ENCODE measurements around the gene UBE4B.
"Not testable (repeated sequence)": the region's sequence is repeated elsewhere in the genome, so short reads cannot be mapped to it uniquely, and the experiment has no call there.

Gene UBE4B

DNA sequence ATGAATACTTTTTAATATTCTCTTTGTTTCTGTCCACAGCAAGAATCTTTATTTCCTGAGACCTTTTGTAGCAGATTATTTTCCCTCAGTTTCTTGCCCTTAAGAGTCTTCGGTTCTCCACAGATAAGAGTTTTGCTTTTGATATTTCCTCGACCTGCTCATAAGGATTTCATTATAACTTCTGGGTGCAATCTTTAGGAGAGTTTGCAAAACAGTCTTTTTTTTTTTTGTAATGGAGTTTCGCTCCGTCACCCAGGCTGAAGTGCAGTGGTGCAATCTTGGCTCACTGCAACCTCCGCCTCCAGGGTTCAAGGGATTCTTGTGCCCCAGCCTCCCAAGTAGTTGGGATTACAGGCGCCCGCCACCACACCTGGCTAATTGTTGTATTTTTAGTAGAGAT, 10.1 kb upstream of the UBE4B start:
- no peak for DNase-seq (ENCODE audit: low read depth)
- H3K4me3 ChIP-seq (ENCODE audit: low read depth, low read length): no peak overlapping the region
- TF ChIP-seq, protein P1, sequence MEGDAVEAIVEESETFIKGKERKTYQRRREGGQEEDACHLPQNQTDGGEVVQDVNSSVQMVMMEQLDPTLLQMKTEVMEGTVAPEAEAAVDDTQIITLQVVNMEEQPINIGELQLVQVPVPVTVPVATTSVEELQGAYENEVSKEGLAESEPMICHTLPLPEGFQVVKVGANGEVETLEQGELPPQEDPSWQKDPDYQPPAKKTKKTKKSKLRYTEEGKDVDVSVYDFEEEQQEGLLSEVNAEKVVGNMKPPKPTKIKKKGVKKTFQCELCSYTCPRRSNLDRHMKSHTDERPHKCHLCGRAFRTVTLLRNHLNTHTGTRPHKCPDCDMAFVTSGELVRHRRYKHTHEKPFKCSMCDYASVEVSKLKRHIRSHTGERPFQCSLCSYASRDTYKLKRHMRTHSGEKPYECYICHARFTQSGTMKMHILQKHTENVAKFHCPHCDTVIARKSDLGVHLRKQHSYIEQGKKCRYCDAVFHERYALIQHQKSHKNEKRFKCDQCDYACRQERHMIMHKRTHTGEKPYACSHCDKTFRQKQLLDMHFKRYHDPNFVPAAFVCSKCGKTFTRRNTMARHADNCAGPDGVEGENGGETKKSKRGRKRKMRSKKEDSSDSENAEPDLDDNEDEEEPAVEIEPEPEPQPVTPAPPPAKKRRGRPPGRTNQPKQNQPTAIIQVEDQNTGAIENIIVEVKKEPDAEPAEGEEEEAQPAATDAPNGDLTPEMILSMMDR (conservative IDR thresholded peaks at IDR 0.05; ENCODE audit: low read depth, low read length): no peak

DNA sequence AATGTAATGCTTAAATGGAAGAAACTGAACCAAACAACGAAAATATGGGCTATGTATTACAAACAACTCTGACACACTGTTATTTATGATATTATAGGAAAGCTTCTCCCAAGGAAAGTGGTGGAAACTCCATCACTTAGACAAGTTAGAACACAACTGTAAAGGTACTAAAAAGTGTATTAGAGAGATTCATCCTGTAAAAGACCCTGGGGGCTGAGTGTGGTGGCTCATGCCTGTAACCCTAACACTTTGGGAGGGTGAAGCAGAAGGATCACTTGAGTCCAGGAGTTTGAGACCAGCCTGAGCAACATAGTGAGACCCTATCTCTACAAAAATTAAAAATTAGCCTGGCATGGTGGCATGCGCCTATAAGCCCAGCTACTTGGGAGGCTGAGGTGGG, 7.4 kb upstream of the UBE4B start:
- TF ChIP-seq, protein P1 (conservative IDR thresholded peaks at IDR 0.05; ENCODE audit: low read depth, low read length): no peak
- no peak for DNase-seq (ENCODE audit: low read depth)
- no peak overlapping the region for H3K4me3 ChIP-seq (ENCODE audit: low read depth, low read length)

DNA sequence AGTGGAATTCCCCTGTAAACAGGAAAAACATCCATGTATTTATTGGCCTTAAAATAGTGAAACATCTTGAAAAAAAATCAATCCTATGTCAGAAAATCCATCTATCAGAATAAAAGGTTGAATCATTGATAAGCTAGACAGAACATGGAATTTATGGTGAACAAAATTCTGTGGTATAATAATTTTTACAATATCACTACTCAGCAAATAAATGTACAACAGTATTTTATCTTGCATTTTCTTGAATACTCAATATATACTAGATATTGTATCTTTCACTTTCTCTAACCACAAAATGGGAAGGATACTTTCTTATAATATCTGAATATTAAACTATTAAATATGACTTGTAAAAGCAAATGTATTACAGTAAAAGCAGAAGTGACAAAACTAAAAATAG, 5.7 kb upstream of the UBE4B start:
- H3K4me3 ChIP-seq (ENCODE audit: low read depth, low read length): no peak overlapping the region
- TF ChIP-seq, protein P1 (conservative IDR thresholded peaks at IDR 0.05; ENCODE audit: low read depth, low read length): no peak
- no peak for DNase-seq (ENCODE audit: low read depth)

- DNase-seq (ENCODE audit: low read depth); H3K4me3 ChIP-seq (ENCODE audit: low read depth, low read length): not testable (repeated sequence)
Observed at GRCh38 chr1:10028956-10029500, 3.7 kb upstream of the UBE4B start.

DNA sequence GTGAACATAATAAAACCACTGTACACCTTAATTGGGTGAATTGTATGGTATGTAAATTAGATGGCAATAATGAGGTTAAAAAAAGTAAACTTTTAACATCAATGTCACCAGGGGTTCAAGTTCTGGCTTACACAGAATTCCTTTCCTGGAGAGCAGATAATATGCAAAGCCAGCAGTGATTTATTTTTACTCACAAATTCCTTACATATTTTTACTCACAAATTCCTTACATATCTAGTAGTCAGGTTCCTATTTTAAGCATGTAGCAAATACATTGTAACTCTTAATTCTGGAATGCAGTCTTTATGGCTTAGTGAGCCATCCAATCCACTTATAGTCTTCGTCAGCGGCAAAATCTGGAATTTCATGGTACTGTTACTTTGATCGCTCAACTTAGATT, 1.3 kb upstream of the UBE4B start:
- TF ChIP-seq, protein P1 (conservative IDR thresholded peaks at IDR 0.05; ENCODE audit: low read depth, low read length): no peak
- DNase-seq (ENCODE audit: low read depth): peak; percentile 67
- no peak overlapping the region for H3K4me3 ChIP-seq (ENCODE audit: low read depth, low read length)

DNA sequence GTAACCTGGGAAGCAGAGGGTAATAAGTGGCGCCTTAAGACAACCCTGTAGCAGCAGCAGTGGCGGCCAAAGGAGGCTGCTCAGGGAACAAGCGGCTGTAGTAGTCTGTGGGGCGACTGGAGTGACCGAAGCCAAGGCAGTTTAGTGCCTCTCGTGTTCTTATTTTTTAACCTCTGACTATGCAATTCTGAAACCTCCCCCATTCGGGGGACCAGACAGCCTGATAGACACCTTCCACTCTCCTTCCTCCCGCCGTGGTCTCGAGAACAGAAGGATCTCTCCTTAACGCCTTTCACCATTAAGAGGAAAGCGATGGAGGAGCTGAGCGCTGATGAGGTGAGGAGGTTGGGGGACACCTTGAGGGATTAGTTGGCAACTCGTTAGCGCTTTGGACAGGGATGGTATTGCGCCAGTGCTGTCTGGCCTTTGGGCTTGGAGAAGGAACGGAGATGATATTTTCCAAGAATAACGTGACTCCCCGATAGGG, 644 bp downstream of the UBE4B start:
- peak; percentile 47 for DNase-seq (ENCODE audit: low read depth)
- H3K4me3 ChIP-seq (ENCODE audit: low read depth, low read length): peak overlapping the region; percentile 98
- TF ChIP-seq, protein P1 (conservative IDR thresholded peaks at IDR 0.05; ENCODE audit: low read depth, low read length): no peak

- TF ChIP-seq, protein P1 (conservative IDR thresholded peaks at IDR 0.05; ENCODE audit: low read depth, low read length): no peak
- no peak overlapping the region for H3K4me3 ChIP-seq (ENCODE audit: low read depth, low read length)
- no peak for DNase-seq (ENCODE audit: low read depth)
Observed at GRCh38 chr1:10042746-10043145, 10.0 kb downstream of the UBE4B start.
